GM12878 (cell line): ENCODE data around the gene COA3. TPM values are rescaled to one million over a fixed set of nuclear protein-coding genes. Genes with fewer than 3 reads are reported as not detected.

Experiments
- ATF2 ChIP-seq: IDR thresholded peaks from 2 replicates; pipeline ENCODE4 v1.6.1; 2012; ENCODE audit warnings: low read length, inconsistent platforms
- CEBPZ ChIP-seq: fragments of 150-350 bp; IDR thresholded peaks from 2 replicates; pipeline ENCODE4 v1.6.1; 2016; ENCODE audit warnings: low read depth, low read length
- CREM ChIP-seq: IDR thresholded peaks from 2 replicates; pipeline ENCODE4 v1.6.1; 2014; ENCODE audit warnings: antibody characterized with exemption, low read depth
- JUND ChIP-seq: IDR thresholded peaks from 2 replicates; pipeline ENCODE4 v1.6.1; 2012; ENCODE audit warnings: low read depth, mild to moderate bottlenecking, low read length, improper control_type of control experiment, moderate library complexity
- KDM1A ChIP-seq: fragments of 200-600 bp; sonication (generic); IDR thresholded peaks from 2 replicates; pipeline ENCODE4 v1.6.1; 2016; ENCODE audit warnings: borderline replicate concordance
- POLR2AphosphoS5 ChIP-seq: IDR thresholded peaks from 2 replicates; pipeline ENCODE4 v1.6.1; 2011; ENCODE audit warnings: mild to moderate bottlenecking, low read length, inconsistent platforms
- PRDM15 ChIP-seq: fragments of 450-650 bp; formaldehyde crosslinking; IDR thresholded peaks from 2 replicates; pipeline ENCODE4 v1.4.0; 2020; ENCODE audit warnings: mild to moderate bottlenecking, moderate library complexity
- SREBF1 ChIP-seq: IDR thresholded peaks from 2 replicates; pipeline ENCODE4 v1.6.1; 2012; ENCODE audit warnings: mild to moderate bottlenecking, low read length
- ZSCAN29 ChIP-seq: fragments of 450-650 bp; IDR thresholded peaks from 2 replicates; pipeline ENCODE4 v1.6.1; 2017; ENCODE audit warnings: mild to moderate bottlenecking, moderate library complexity
- polyA plus RNA-seq, 11 experiments: library from polyadenylated mRNA; depleted of rRNA in 4 of 11; unstranded in 6 of 11; stranded (reverse) in 5 of 11; fragments of >200 nt; fragmentation: Nextera tagmentation in 4 of 11; fragmentation: Illumina TruSeq in 1 of 11; extraction: Ambion mirVana in 4 of 11; extraction: Trizol in 1 of 11; gene quantifications; 1 replicate in 1 of 11; 2 replicates in 10 of 11; pipeline versions ENCODE4 v1.2.1 to v1.2.3, GENCODE V29; 2011 to 2016; ENCODE audit warnings: inconsistent platforms in 2 of 11, missing spikeins in 2 of 11, low read depth in 1 of 11
- total RNA-seq, 4 experiments: library from RNA; depleted of rRNA in 3 of 4; stranded (reverse); fragments of >200 nt in 3 of 4; fragmentation: Illumina TruSeq in 1 of 4; extraction: Trizol in 1 of 4; gene quantifications; 2 replicates each; pipeline versions ENCODE4 v1.2.1 to v1.2.3, GENCODE V29; 2013 to 2021
- TF ChIP-seq, protein P1 (sequence below): fragments of 450-650 bp; IDR thresholded peaks from 2 replicates; pipeline ENCODE4 v1.6.1; 2014; ENCODE audit warnings: mild to moderate bottlenecking
- TF ChIP-seq, protein P2 (sequence below): fragments of 450-650 bp; IDR thresholded peaks from 2 replicates; pipeline ENCODE4 v1.6.1; 2017; ENCODE audit warnings: antibody characterized with exemption, mild to moderate bottlenecking, moderate library complexity

Gene COA3
- total and polyA plus RNA-seq, 10 of the 15 experiments (the other 5 are each of a cell fraction or from before 2014, with no cell fraction given): 45.2 to 161 (median 64.6) TPM

GRCh38 chr17:42775534-42776098 is 22.9 kb downstream of the COA3 start (continued):
- TF ChIP-seq ZSCAN29: no peak
- TF ChIP-seq PRDM15 (CRISPR knock-in tag): no peak
- TF ChIP-seq ATF2: peak; percentile 63; the same call in 1 of the 2 replicates
- no peak for TF ChIP-seq JUND
- TF ChIP-seq, protein P1, sequence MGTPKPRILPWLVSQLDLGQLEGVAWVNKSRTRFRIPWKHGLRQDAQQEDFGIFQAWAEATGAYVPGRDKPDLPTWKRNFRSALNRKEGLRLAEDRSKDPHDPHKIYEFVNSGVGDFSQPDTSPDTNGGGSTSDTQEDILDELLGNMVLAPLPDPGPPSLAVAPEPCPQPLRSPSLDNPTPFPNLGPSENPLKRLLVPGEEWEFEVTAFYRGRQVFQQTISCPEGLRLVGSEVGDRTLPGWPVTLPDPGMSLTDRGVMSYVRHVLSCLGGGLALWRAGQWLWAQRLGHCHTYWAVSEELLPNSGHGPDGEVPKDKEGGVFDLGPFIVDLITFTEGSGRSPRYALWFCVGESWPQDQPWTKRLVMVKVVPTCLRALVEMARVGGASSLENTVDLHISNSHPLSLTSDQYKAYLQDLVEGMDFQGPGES: no peak
- no peak for TF ChIP-seq SREBF1
- TF ChIP-seq KDM1A: no peak
- TF ChIP-seq, protein P2, sequence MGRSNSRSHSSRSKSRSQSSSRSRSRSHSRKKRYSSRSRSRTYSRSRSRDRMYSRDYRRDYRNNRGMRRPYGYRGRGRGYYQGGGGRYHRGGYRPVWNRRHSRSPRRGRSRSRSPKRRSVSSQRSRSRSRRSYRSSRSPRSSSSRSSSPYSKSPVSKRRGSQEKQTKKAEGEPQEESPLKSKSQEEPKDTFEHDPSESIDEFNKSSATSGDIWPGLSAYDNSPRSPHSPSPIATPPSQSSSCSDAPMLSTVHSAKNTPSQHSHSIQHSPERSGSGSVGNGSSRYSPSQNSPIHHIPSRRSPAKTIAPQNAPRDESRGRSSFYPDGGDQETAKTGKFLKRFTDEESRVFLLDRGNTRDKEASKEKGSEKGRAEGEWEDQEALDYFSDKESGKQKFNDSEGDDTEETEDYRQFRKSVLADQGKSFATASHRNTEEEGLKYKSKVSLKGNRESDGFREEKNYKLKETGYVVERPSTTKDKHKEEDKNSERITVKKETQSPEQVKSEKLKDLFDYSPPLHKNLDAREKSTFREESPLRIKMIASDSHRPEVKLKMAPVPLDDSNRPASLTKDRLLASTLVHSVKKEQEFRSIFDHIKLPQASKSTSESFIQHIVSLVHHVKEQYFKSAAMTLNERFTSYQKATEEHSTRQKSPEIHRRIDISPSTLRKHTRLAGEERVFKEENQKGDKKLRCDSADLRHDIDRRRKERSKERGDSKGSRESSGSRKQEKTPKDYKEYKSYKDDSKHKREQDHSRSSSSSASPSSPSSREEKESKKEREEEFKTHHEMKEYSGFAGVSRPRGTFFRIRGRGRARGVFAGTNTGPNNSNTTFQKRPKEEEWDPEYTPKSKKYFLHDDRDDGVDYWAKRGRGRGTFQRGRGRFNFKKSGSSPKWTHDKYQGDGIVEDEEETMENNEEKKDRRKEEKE: no peak
- TF ChIP-seq CREM: peak; percentile 19; the same call in 1 of the 2 replicates
- no peak for TF ChIP-seq CEBPZ
- no peak for TF ChIP-seq POLR2AphosphoS5
- TF ChIP-seq, all 136 proteins: peak for 36
